ENCODE data around the gene TMEM151B. TPM values are rescaled to one million over a fixed set of nuclear protein-coding genes. Genes with fewer than 3 reads are reported as not detected.

TMEM151B gene
- total and polyA plus RNA-seq, 2 of the 13 experiments (the other 11 are each of a cell fraction or from before 2014, with no cell fraction given) = not detected

DNA sequence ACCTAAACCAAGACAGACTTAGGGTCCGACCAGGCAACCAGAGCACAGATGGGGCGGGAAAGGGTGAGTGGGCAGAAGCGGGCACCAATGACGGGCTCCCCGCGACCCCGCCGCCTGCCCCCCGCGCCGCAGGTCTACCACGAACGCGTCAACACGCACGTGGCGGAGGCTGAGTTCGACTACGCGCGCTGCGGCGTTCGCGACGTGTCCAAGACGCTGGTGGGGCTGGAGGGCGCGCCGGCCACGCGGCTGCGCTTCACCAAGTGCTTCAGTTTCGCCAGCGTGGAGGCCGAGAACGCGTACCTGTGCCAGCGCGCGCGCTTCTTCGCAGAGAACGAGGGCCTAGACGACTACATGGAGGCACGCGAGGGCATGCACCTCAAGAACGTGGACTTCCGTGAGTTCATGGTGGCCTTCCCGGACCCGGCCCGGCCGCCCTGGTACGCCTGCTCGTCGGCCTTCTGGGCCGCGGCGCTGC lies 5.1 kb downstream of the TMEM151B start (continued):
- TF ChIP-seq, protein P1, sequence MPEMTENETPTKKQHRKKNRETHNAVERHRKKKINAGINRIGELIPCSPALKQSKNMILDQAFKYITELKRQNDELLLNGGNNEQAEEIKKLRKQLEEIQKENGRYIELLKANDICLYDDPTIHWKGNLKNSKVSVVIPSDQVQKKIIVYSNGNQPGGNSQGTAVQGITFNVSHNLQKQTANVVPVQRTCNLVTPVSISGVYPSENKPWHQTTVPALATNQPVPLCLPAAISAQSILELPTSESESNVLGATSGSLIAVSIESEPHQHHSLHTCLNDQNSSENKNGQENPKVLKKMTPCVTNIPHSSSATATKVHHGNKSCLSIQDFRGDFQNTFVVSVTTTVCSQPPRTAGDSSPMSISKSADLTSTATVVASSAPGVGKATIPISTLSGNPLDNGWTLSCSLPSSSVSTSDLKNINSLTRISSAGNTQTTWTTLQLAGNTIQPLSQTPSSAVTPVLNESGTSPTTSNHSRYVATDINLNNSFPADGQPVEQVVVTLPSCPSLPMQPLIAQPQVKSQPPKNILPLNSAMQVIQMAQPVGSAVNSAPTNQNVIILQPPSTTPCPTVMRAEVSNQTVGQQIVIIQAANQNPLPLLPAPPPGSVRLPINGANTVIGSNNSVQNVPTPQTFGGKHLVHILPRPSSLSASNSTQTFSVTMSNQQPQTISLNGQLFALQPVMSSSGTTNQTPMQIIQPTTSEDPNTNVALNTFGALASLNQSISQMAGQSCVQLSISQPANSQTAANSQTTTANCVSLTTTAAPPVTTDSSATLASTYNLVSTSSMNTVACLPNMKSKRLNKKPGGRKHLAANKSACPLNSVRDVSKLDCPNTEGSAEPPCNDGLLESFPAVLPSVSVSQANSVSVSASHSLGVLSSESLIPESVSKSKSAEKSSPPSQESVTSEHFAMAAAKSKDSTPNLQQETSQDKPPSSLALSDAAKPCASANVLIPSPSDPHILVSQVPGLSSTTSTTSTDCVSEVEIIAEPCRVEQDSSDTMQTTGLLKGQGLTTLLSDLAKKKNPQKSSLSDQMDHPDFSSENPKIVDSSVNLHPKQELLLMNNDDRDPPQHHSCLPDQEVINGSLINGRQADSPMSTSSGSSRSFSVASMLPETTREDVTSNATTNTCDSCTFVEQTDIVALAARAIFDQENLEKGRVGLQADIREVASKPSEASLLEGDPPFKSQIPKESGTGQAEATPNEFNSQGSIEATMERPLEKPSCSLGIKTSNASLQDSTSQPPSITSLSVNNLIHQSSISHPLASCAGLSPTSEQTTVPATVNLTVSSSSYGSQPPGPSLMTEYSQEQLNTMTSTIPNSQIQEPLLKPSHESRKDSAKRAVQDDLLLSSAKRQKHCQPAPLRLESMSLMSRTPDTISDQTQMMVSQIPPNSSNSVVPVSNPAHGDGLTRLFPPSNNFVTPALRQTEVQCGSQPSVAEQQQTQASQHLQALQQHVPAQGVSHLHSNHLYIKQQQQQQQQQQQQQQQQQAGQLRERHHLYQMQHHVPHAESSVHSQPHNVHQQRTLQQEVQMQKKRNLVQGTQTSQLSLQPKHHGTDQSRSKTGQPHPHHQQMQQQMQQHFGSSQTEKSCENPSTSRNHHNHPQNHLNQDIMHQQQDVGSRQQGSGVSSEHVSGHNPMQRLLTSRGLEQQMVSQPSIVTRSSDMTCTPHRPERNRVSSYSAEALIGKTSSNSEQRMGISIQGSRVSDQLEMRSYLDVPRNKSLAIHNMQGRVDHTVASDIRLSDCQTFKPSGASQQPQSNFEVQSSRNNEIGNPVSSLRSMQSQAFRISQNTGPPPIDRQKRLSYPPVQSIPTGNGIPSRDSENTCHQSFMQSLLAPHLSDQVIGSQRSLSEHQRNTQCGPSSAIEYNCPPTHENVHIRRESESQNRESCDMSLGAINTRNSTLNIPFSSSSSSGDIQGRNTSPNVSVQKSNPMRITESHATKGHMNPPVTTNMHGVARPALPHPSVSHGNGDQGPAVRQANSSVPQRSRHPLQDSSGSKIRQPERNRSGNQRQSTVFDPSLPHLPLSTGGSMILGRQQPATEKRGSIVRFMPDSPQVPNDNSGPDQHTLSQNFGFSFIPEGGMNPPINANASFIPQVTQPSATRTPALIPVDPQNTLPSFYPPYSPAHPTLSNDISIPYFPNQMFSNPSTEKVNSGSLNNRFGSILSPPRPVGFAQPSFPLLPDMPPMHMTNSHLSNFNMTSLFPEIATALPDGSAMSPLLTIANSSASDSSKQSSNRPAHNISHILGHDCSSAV (CRISPR knock-in tag; IDR thresholded peaks at IDR 0.05; ENCODE audit: borderline replicate concordance) = no peak
- TF ChIP-seq JUND (CRISPR knock-in tag; IDR thresholded peaks at IDR 0.05) = no peak
- no peak for TF ChIP-seq ZNF747 (CRISPR knock-in tag; IDR thresholded peaks at IDR 0.05; ENCODE audit: borderline replicate concordance)
- TF ChIP-seq, protein P2, sequence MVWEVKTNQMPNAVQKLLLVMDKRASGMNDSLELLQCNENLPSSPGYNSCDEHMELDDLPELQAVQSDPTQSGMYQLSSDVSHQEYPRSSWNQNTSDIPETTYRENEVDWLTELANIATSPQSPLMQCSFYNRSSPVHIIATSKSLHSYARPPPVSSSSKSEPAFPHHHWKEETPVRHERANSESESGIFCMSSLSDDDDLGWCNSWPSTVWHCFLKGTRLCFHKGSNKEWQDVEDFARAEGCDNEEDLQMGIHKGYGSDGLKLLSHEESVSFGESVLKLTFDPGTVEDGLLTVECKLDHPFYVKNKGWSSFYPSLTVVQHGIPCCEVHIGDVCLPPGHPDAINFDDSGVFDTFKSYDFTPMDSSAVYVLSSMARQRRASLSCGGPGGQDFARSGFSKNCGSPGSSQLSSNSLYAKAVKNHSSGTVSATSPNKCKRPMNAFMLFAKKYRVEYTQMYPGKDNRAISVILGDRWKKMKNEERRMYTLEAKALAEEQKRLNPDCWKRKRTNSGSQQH (CRISPR knock-in tag; IDR thresholded peaks at IDR 0.05; ENCODE audit: low read depth) = no peak
- no peak for TF ChIP-seq ZNF607 (CRISPR knock-in tag; IDR thresholded peaks at IDR 0.05; ENCODE audit: borderline replicate concordance)
- no peak for TF ChIP-seq TGIF2 (CRISPR knock-in tag; IDR thresholded peaks at IDR 0.05)
- TF ChIP-seq XBP1 (CRISPR knock-in tag; IDR thresholded peaks at IDR 0.05) = no peak
- TF ChIP-seq, protein P3, sequence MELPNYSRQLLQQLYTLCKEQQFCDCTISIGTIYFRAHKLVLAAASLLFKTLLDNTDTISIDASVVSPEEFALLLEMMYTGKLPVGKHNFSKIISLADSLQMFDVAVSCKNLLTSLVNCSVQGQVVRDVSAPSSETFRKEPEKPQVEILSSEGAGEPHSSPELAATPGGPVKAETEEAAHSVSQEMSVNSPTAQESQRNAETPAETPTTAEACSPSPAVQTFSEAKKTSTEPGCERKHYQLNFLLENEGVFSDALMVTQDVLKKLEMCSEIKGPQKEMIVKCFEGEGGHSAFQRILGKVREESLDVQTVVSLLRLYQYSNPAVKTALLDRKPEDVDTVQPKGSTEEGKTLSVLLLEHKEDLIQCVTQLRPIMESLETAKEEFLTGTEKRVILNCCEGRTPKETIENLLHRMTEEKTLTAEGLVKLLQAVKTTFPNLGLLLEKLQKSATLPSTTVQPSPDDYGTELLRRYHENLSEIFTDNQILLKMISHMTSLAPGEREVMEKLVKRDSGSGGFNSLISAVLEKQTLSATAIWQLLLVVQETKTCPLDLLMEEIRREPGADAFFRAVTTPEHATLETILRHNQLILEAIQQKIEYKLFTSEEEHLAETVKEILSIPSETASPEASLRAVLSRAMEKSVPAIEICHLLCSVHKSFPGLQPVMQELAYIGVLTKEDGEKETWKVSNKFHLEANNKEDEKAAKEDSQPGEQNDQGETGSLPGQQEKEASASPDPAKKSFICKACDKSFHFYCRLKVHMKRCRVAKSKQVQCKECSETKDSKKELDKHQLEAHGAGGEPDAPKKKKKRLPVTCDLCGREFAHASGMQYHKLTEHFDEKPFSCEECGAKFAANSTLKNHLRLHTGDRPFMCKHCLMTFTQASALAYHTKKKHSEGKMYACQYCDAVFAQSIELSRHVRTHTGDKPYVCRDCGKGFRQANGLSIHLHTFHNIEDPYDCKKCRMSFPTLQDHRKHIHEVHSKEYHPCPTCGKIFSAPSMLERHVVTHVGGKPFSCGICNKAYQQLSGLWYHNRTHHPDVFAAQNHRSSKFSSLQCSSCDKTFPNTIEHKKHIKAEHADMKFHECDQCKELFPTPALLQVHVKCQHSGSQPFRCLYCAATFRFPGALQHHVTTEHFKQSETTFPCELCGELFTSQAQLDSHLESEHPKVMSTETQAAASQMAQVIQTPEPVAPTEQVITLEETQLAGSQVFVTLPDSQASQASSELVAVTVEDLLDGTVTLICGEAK (IDR thresholded peaks at IDR 0.05) = no peak
- TF ChIP-seq, protein P3 (CRISPR knock-in tag; IDR thresholded peaks at IDR 0.05) = no peak
- TF ChIP-seq SNRNP70 (IDR thresholded peaks at IDR 0.05; ENCODE audit: low read depth, low read length) = no peak
- TF ChIP-seq TCF7 (IDR thresholded peaks at IDR 0.05; ENCODE audit: low read depth) = no peak
- TF ChIP-seq CHCHD3 (CRISPR knock-in tag; IDR thresholded peaks at IDR 0.05) = 0 out of 2 replicates have a peak, but pooled peaks have one; percentile 76

Measured in HepG2 (cell line).